Ammon's horn (tissue), 1 donor: ENCODE measurements around the gene A1BG.
"Not testable (repeated sequence)": the region's sequence is repeated elsewhere in the genome, so short reads cannot be mapped to it uniquely, and the experiment has no call there.

Source experiments
- DNase-seq: peaks from one replicate; pipeline ENCODE4 v3.0.0-alpha.2; 2016; ENCODE audit warnings: low spot score

A1BG gene

DNA sequence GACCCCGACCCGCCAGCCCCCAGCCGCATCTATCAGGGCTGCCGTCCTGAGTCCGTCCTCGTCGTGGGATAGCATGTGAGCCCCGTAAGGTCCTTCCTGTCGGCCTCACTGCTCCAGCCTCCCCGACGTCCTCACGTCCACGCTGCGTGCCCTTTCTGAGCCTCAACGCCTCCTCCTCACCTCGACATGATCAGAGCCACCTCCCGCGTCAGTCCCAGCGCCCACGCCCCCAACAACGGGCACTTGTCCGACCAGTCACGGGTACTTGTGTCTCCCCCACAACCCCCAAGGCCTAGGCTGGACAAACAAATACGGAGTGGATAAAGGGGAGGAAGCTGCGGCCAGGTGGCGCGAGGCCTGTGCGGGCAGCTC is 8.6 kb upstream of the A1BG start:
- peak; percentile 54 for DNase-seq

DNA sequence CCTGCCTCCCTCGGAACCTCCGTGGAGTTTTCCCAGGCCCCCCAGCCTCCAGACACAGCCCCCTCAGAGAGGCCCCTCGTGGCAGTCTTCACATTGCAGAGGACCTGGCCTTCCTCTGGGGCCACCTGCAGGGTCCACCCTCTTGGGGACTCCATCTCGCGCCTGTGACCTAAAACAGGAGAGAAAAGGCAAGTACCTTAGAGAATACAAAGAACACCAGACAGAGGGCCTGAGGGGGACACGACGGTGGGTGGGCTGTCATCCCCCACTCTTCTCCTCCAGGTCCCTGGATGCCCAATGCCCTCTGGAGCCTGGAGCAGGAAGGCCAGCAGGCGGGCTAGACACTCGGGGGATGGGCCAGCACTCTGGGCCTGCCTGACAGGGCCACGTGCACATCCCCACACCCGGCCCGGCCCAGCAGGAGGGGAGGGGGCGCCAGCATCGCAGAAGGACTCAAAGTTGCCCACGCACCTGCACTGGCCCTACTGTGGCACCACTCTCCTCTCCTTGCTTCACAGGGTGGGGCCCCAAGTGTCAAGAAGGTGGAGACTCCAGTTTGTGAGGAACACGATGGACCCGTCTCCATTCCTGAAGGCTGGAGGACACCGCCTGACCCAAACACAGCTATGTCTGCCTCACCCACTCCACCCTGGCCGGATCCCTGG is 4.3 kb upstream of the A1BG start:
- DNase-seq: no peak

- DNase-seq: no peak
These were observed 3.6 kb upstream of the A1BG start for GRCh38 chr19:58356766-58357480.

GRCh38 chr19:58355908-58356765 is 2.8 kb upstream of the A1BG start:
- no peak for DNase-seq

GRCh38 chr19:58355215-58355796 is 2.0 kb upstream of the A1BG start:
- no peak for DNase-seq

DNA sequence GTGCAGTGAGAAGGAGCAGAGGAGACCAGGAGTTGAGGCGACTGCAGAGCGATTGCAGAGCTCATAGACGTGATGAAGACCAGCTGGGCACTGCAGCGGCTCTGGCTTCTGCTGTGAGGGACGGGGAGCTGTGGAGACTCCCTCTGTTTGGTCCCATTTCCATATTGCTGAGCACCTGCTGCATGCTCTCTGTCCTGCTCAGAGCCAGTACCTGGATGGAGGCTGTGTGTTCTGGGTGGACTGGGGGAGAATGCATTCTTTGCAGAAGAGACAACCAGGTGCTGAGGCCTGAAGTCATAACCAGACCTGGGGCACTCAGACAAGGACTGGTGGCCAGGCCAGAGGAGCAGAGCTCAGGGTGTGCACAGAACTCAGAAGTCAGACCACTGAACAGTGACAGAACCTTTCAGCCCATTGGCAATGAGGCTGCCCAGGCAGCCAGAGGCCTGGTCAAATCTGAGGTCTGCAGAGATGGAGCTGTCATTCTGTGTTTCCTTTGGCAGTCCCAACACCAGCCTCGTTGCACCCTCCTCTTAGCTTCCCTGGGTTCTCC is 1.3 kb upstream of the A1BG start:
- DNase-seq: no peak

DNA sequence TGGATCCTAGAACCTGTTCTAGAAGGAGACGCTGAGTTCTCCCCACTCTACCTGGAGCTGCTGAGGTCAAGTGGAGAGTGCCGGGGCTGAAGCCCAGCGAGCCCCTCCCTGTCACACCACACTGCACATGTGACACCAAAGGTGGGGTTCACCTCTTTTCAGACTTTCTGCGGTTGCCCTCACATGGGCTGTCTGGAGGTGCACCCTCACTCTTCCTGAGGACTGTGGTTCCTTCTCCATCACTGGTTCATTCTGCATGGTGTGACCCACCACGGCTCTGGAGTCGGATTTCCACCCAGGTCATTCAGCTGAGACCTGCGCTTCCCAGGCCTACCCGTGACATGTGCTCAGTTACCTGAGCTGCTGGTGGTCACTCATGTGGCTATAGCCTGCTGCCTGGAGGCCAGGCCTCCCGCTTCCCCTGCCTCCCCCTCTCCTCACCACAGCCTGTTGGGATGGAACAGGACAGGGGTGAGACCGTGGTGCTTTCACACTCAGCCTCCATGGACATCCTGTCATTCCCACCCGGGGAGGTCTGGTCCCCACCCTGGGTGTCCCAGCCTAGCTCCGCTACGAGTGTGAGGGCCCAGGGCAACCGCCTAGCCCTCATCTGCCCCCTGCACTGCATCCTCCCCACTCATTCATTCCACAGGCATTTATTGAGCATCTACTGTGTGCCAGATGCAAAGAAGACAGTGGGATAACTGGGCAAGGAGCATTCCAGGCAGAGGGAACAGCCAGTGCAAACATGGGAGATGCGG is 605 bp upstream of the A1BG start:
- DNase-seq: no peak

GRCh38 chr19:58351990-58352755 is 1.1 kb downstream of the A1BG start:
- DNase-seq: no peak

GRCh38 chr19:58351558-58351878 is 1.8 kb downstream of the A1BG start:
- no peak for DNase-seq

DNA sequence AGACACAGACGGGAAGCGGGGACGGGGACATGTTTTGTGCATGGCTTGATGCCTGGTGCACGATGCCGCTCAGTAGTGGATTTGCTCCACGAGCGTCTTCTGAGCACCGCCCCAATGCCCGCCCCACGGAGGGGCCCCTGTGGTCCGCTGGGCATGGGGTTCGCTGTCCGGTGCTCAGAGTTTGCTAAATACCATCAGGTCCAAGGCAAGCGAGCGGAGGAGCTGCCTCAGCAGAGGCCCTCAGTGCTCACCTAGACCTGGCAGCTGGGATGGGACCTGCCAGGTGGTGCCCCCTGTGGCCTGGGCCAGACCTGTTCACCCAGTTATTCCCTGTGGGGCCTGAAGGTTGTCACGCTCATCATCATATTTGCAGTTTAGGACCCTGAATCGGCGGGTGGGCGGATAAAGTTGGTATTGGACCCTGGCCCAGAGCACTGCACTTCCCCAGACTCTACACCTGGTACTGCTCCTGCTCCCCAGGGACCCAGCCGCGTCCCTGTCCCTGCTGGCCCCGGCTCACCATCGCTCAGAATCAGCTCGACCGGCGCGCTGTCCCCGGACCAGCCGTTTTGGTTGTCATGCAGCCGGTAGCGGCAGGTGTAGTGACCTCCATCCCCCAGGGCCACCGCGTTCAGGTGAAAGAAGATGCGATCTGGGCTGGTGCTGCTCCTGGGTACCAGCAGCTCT is 2.3 kb downstream of the A1BG start:
- DNase-seq: no peak

DNA sequence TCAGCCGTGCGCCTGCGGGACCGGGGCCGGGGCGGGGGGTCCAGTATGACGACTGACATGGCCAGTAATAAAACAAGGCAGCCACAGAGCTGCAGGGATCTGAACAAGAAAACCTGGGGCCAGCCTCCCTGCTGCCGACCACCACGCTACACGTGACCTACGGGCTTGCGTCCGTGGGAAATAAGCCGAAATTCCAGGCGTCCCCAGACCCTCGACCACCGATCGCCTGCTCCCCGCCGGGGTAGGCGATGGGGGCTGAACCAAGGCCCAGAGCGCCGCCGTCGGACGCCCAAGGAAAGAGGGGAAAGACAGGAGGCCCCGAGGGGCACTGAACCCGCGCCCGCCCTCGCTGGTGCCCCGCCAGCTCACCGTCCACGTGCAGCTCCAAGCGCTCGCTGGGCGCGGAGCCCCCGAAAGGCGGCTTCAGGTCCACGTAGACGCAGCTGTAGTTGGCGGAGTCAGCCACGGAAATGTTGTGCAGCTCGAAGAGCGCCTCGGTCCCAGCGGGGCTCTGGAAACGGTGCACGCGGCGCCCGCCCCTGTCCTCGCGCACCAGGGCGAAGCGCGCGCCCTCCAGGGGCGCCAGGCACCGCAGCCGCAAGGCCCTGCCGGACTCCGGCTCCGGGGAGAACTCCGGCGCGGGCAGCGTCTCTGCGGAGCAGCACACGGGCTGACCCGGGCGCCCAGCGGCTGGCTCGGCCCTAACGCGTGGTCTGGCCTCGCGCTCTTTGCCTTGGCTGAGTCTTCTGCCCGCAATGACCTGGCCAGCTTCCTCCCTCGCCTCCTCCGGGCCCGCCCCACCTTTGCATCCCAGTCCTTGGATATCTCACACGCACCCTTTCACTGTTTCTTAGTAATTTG is 3.1 kb downstream of the A1BG start:
- no peak for DNase-seq

DNA sequence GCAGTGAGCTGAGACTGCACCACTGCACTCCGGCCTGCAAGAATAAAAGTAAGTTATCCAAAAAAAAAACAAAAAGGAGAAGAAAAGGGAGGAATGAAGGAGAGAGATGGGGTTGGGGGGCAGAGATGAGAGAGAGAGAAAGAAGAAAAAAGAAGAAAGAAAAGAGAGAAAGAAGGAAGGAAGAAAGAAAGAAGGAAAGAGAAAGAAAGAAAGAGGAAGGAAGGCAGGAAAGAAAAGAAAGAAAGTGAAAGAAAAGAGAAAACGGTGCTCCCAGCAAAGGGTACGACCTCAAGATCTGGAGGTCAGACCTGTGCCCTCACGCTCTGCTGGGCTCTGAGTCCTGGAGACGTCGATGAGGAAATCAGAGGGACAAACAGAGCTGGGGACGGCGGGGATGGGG is 3.7 kb downstream of the A1BG start:
- no peak for DNase-seq

GRCh38 chr19:58348080-58348479 is 5.2 kb downstream of the A1BG start:
- not testable (repeated sequence) for DNase-seq

DNA sequence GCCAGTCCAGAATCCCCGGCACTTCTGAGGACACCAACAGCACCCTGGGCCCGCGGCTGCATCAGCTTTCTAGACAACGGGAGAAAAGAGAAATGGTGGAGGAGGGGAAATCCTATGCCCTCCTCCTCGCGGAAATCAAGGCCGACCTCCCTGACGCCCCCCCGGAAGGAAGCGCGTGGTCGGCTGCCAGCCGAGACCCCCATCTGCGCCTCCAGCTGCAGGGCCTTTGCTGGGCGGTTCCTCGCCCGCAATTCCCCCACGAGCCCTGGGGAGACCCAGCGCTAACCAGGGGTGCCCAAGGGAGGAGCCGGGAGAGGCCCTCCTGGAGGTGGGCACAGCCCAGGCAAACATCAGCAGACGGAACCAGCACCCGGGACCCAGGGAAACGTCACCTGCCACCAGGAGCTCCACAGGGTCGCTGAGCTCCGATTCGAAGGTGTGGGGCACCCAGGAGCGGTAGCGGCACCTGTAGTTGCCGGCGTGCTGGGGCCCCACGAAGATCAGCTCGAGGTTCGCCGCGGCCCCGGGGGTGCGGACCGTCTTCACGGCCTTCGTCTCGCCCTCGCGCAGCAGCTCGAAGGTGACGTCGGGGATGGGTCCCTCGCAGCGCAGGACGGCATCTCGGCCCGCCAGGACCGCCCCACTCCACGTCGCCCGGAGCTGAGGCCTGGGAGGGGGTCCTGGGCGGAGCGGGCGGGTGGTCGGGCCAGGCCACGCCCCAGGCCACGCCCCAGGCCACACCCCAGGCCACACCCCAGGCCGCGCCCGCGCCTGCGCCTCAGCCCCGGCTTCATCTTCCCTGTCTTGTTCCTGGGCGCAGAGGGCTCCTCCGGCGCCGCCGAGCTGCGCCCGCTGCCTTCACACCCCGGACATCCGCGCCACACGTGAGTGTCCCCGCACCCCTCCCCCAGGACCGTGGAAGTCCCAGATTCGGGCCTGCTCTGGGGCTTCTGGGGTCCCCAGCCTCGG is 6.0 kb downstream of the A1BG start:
- peak; percentile 80 for DNase-seq

GRCh38 chr19:58345558-58345957 is 7.7 kb downstream of the A1BG start:
- DNase-seq: no peak

- DNase-seq: no peak
These were observed 14.3 kb downstream of the A1BG start for GRCh38 chr19:58338825-58339558.

GRCh38 chr19:58338336-58338735 is 15.0 kb downstream of the A1BG start:
- DNase-seq: no peak
